Mesothelial cell of epicardium (in vitro differentiated cells): ENCODE data around the gene GABRD. TPM values are rescaled to one million over a fixed set of nuclear protein-coding genes. Genes with fewer than 3 reads are reported as not detected.
A peak's percentile ranks its signal among the peaks of the same experiment; 100 is the strongest.

Experiments used
- DNase-seq, 2 experiments: peaks; one replicate each; pipeline ENCODE4 v3.0.0; 2021; ENCODE audit warnings: low spot score in 2 of 2; ENCODE audit not compliant: unreplicated experiment in 2 of 2
- H3K27ac Mint-ChIP-seq: 2 replicates; pipeline ENCODE4 v1.8.0; 2021; ENCODE audit warnings: mixed read lengths
- H3K27me3 Mint-ChIP-seq: 2 replicates; pipeline ENCODE4 v1.8.0; 2021; ENCODE audit warnings: low read depth, mixed read lengths
- H3K36me3 Mint-ChIP-seq: 2 replicates; pipeline ENCODE4 v1.8.0; 2021; ENCODE audit warnings: mixed read lengths
- H3K4me1 Mint-ChIP-seq: 2 replicates; pipeline ENCODE4 v1.8.0; 2021; ENCODE audit warnings: mixed read lengths
- H3K4me3 Mint-ChIP-seq: 2 replicates; pipeline ENCODE4 v1.8.0; 2021; ENCODE audit warnings: mild to moderate bottlenecking, moderate library complexity, mixed read lengths
- H3K9me3 Mint-ChIP-seq: 2 replicates; pipeline ENCODE4 v1.8.0; 2021; ENCODE audit warnings: mixed read lengths
- CTCF ChIP-seq: fragments of 200-600 bp; sonication (generic); IDR thresholded peaks from one replicate; pipeline ENCODE4 v1.5.0; 2021; ENCODE audit warnings: antibody characterized with exemption; ENCODE audit not compliant: unreplicated experiment
- total RNA-seq: library from RNA; stranded (reverse); gene quantifications from 3 replicates; pipeline ENCODE4 v1.2.1, GENCODE V29; 2021

Gene GABRD
- total RNA-seq, 1 donor from 2014 or later = 0.09 TPM

- Mint-ChIP-seq H3K4me1 (peaks cover 16% of the 10 kb centered on the region), H3K9me3 (no peaks in the 10 kb centered on the region), H3K36me3 (no peaks in the 10 kb centered on the region), H3K27me3 (peaks cover 43% of the 10 kb centered on the region), H3K27ac (no peak overlapping the region), H3K4me3 (peak overlapping the region; percentile 26)
- DNase-seq = peak; percentile 75 to 94
- TF ChIP-seq CTCF = peak; percentile 88
Measured at GRCh38 chr1:2044510-2045319, 25.6 kb downstream of the GABRD start.

- no peaks in the 10 kb centered on the region for H3K9me3 Mint-ChIP-seq
- no peaks in the 10 kb centered on the region for H3K36me3 Mint-ChIP-seq
- H3K4me3 Mint-ChIP-seq = peak overlapping the region; percentile 8
- TF ChIP-seq CTCF = no peak
- H3K27me3 Mint-ChIP-seq = peaks cover 41% of the 10 kb centered on the region
- H3K4me1 Mint-ChIP-seq = peaks cover 16% of the 10 kb centered on the region
- DNase-seq = no peak
- no peak overlapping the region for H3K27ac Mint-ChIP-seq
Measured at GRCh38 chr1:2045468-2046173, 26.5 kb downstream of the GABRD start.

GRCh38 chr1:2046174-2046917, 27.2 kb downstream of the GABRD start:
- Mint-ChIP-seq H3K4me3 (no peak overlapping the region), H3K27me3 (peaks cover 40% of the 10 kb centered on the region)
- peak; percentile 33 for TF ChIP-seq CTCF

GRCh38 chr1:2046953-2047748, 28.0 kb downstream of the GABRD start:
- DNase-seq = no peak

More at GRCh38 chr1:2046174-2046917, 27.2 kb downstream of the GABRD start:
- peaks cover 16% of the 10 kb centered on the region for H3K4me1 Mint-ChIP-seq
- no peak overlapping the region for H3K27ac Mint-ChIP-seq
- no peaks in the 10 kb centered on the region for H3K36me3 Mint-ChIP-seq
- H3K9me3 Mint-ChIP-seq = no peaks in the 10 kb centered on the region
- DNase-seq = peak in 1 of 2 experiments; percentile 72

More at GRCh38 chr1:2046953-2047748, 28.0 kb downstream of the GABRD start:
- Mint-ChIP-seq H3K4me1 (peaks cover 16% of the 10 kb centered on the region), H3K9me3 (no peaks in the 10 kb centered on the region), H3K4me3 (no peak overlapping the region), H3K27ac (no peak overlapping the region), H3K36me3 (no peaks in the 10 kb centered on the region), H3K27me3 (peaks cover 46% of the 10 kb centered on the region)
- TF ChIP-seq CTCF = no peak
